ENCODE measurements around the gene BCL11B. TPM values are rescaled to one million over a fixed set of nuclear protein-coding genes. Genes with fewer than 3 reads are reported as not detected.
A peak's percentile ranks its signal among the peaks of the same experiment; 100 is the strongest.

BCL11B gene
- total and polyA plus RNA-seq, 4 donors: 0.20 to 2.3 (median 0.66) TPM

DNA sequence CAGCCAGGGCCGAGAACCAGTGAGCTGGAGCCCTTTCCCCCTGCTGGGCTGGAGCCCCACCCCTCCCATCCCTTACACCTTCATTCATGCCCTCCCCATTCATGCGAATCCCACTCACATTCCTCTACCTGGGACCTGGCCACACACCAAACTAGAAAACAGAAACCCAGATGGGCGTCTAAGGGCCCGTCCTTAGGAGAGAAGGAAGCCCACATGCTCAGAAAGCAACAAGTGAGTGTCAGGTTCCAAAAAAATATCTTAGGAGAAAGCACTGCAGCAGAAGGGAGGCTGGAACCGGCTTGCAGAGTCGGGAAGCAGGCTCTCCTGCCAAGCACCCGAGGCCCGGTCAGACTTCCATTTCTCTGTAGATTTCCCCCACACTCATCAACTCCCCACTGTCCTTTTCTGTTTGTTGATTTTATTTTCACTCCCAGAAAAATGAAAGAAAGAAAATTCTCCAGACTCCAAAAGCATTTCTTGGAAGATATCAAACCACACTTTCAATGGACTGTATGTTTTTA is 13.6 kb downstream of the BCL11B start:
- ATAC-seq (ENCODE audit: insufficient read depth, low FRiP score) (no peak), DNase-seq (peak; percentile 48 to 81 (median 61))
- no peak overlapping the region for H3K4me3 ChIP-seq
- 19 to 26% methylated on average over 8 of the region's 8 CpGs for WGBS, 2 donors
- TF ChIP-seq, protein P1, sequence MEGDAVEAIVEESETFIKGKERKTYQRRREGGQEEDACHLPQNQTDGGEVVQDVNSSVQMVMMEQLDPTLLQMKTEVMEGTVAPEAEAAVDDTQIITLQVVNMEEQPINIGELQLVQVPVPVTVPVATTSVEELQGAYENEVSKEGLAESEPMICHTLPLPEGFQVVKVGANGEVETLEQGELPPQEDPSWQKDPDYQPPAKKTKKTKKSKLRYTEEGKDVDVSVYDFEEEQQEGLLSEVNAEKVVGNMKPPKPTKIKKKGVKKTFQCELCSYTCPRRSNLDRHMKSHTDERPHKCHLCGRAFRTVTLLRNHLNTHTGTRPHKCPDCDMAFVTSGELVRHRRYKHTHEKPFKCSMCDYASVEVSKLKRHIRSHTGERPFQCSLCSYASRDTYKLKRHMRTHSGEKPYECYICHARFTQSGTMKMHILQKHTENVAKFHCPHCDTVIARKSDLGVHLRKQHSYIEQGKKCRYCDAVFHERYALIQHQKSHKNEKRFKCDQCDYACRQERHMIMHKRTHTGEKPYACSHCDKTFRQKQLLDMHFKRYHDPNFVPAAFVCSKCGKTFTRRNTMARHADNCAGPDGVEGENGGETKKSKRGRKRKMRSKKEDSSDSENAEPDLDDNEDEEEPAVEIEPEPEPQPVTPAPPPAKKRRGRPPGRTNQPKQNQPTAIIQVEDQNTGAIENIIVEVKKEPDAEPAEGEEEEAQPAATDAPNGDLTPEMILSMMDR (IDR thresholded peaks at IDR 0.05; ENCODE audit: control extremely low read depth, extremely low read depth): no peak
- H3K27me3 ChIP-seq (ENCODE audit: control insufficient read depth in 3 of 3, insufficient read depth in 3 of 3, low read length in 2 of 3): peaks cover 0 to 3% (median 0%) of the 10 kb centered on the region in 3 donors
- no peak overlapping the region for H3K27ac ChIP-seq (ENCODE audit: low read depth in 1 of 2, low read length in 1 of 2)
- peaks cover 0 to 49% (median 20%) of the 10 kb centered on the region in 5 donors for H3K4me1 ChIP-seq (ENCODE audit: control insufficient read depth in 5 of 5, insufficient read depth in 5 of 5, low read length in 5 of 5)
- no peaks in the 10 kb centered on the region for H3K9me3 ChIP-seq (ENCODE audit: control insufficient read depth in 4 of 4, insufficient read depth in 3 of 4, low read length in 3 of 4)
- no peaks in the 10 kb centered on the region for H3K36me3 ChIP-seq (ENCODE audit: control insufficient read depth in 4 of 4, insufficient read depth in 4 of 4, low read length in 4 of 4)
- no peak overlapping the region for H3K9ac ChIP-seq (ENCODE audit: insufficient read depth in 1 of 2, low read length in 2 of 2)

DNA sequence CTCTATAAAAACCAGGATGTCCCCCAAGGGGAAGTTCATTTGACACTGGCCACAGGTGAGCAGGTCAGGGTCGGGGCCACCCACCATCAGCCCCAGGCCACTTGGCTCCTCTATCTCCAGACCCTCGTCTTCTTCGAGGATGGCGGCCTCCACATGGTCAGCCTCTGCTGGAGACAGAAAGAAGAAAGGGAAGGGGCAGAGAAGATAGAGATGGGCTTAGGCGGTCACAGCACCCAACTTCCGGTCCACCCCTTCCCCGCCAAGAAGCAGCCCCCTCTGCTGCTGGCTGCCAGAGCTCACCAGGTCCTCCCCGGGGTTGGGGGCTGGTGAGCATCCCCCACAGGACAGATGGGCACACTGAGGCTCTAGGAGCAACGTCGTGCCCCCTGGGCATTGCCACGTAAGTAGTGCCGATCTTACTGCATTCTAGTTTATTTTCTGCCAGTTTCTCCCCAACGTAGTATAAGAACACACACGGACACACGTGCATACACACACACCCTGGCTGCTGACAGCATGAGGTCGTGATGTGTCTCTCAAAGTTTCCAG is 14.2 kb downstream of the BCL11B start:
- H3K4me3 ChIP-seq: no peak overlapping the region

DNA sequence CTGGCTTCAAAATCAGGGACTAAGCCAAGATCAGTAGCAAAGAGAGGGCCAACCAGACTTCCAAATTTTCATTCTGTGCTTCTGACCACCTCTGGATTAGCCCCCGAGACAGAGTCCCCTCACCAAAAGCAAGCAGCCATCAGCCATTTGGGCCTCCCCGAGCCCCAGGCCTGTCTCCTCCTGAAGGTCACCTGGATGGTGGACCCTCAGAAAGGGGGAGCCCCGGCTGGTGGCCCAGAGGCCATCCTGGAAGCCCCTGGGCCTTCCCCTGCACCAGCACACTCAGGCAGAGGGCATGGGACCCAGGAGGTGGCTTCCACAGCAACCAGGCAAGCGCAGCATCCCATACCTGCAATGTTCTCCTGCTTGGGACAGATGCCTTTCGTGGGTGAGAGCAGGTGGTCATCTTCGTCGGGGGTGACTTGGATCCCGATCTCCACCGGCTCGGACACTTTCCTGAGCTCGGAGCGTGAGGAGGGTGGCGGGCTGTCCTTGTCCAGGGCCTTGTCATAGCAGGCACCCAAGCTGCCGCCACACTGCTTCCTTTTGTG is 14.8 kb downstream of the BCL11B start:
- WGBS, 2 donors: 86 to 91% methylated on average over 14 of the region's 14 CpGs
- Histone ChIP-seq H3K27me3 (ENCODE audit: control insufficient read depth in 3 of 3, insufficient read depth in 3 of 3, low read length in 2 of 3) (no peaks in the 10 kb centered on the region), H3K27ac (ENCODE audit: low read depth in 1 of 2, low read length in 1 of 2) (no peak overlapping the region), H3K9me3 (ENCODE audit: control insufficient read depth in 4 of 4, insufficient read depth in 3 of 4, low read length in 3 of 4) (no peaks in the 10 kb centered on the region), H3K4me3 (no peak overlapping the region), H3K9ac (ENCODE audit: insufficient read depth in 1 of 2, low read length in 2 of 2) (no peak overlapping the region), H3K36me3 (ENCODE audit: control insufficient read depth in 4 of 4, insufficient read depth in 4 of 4, low read length in 4 of 4) (no peaks in the 10 kb centered on the region), H3K4me1 (ENCODE audit: control insufficient read depth in 5 of 5, insufficient read depth in 5 of 5, low read length in 5 of 5) (peaks cover 0 to 38% (median 14%) of the 10 kb centered on the region in 5 donors)
- TF ChIP-seq, protein P1 (IDR thresholded peaks at IDR 0.05; ENCODE audit: control extremely low read depth, extremely low read depth): no peak
- ATAC-seq (ENCODE audit: insufficient read depth, low FRiP score): no peak
- DNase-seq: no peak

More for the DNA sequence above, 14.2 kb downstream of the BCL11B start:
- H3K9ac ChIP-seq (ENCODE audit: insufficient read depth in 1 of 2, low read length in 2 of 2): no peak overlapping the region
- no peaks in the 10 kb centered on the region for H3K36me3 ChIP-seq (ENCODE audit: control insufficient read depth in 4 of 4, insufficient read depth in 4 of 4, low read length in 4 of 4)
- H3K9me3 ChIP-seq (ENCODE audit: control insufficient read depth in 4 of 4, insufficient read depth in 3 of 4, low read length in 3 of 4): no peaks in the 10 kb centered on the region
- peaks cover 0 to 44% (median 19%) of the 10 kb centered on the region in 5 donors for H3K4me1 ChIP-seq (ENCODE audit: control insufficient read depth in 5 of 5, insufficient read depth in 5 of 5, low read length in 5 of 5)
- DNase-seq: no peak
- H3K27ac ChIP-seq (ENCODE audit: low read depth in 1 of 2, low read length in 1 of 2): no peak overlapping the region
- 74 to 80% methylated on average over 16 of the region's 16 CpGs for WGBS, 2 donors
- peaks cover 0 to 3% (median 0%) of the 10 kb centered on the region in 3 donors for H3K27me3 ChIP-seq (ENCODE audit: control insufficient read depth in 3 of 3, insufficient read depth in 3 of 3, low read length in 2 of 3)
- TF ChIP-seq, protein P1 (IDR thresholded peaks at IDR 0.05; ENCODE audit: control extremely low read depth, extremely low read depth): no peak
- ATAC-seq (ENCODE audit: insufficient read depth, low FRiP score): no peak

Data from lung (tissue), 12 donors.